GM19099 (cell line): Measurements from ENCODE around the gene EIF2S3.

ENCODE experiments used
- POLR2A ChIP-seq: IDR thresholded peaks from 3 replicates; pipeline ENCODE4 v1.6.1; 2011; ENCODE audit warnings: low read depth; ENCODE audit not compliant: insufficient read length; ENCODE audit errors: extremely low read depth

EIF2S3 gene

GRCh38 chrX:24100713-24101112 lies 46.0 kb downstream of the EIF2S3 start:
- no peak for TF ChIP-seq POLR2A

- no peak for TF ChIP-seq POLR2A
These were observed 55.3 kb downstream of the EIF2S3 start for GRCh38 chrX:24110069-24110468.

GRCh38 chrX:24113181-24113580 lies 58.4 kb downstream of the EIF2S3 start:
- no peak for TF ChIP-seq POLR2A

GRCh38 chrX:24117258-24117657 lies 62.5 kb downstream of the EIF2S3 start:
- TF ChIP-seq POLR2A, result no peak

- no peak for TF ChIP-seq POLR2A
These were observed 69.6 kb downstream of the EIF2S3 start for GRCh38 chrX:24124244-24124799.

- TF ChIP-seq POLR2A, result no peak
These were observed 70.4 kb downstream of the EIF2S3 start for GRCh38 chrX:24125028-24125612.
